NCI-H2227 treated with DMSO at 0.1 percent for 48 hours (cell line): ENCODE data around the gene NUBPL.

Experiments
- DNase-seq: peaks from one replicate; lab custom pipeline; 2025; lab: John Stamatoyannopoulos, UW

Gene NUBPL, protein sequence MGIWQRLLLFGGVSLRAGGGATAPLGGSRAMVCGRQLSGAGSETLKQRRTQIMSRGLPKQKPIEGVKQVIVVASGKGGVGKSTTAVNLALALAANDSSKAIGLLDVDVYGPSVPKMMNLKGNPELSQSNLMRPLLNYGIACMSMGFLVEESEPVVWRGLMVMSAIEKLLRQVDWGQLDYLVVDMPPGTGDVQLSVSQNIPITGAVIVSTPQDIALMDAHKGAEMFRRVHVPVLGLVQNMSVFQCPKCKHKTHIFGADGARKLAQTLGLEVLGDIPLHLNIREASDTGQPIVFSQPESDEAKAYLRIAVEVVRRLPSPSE

DNA sequence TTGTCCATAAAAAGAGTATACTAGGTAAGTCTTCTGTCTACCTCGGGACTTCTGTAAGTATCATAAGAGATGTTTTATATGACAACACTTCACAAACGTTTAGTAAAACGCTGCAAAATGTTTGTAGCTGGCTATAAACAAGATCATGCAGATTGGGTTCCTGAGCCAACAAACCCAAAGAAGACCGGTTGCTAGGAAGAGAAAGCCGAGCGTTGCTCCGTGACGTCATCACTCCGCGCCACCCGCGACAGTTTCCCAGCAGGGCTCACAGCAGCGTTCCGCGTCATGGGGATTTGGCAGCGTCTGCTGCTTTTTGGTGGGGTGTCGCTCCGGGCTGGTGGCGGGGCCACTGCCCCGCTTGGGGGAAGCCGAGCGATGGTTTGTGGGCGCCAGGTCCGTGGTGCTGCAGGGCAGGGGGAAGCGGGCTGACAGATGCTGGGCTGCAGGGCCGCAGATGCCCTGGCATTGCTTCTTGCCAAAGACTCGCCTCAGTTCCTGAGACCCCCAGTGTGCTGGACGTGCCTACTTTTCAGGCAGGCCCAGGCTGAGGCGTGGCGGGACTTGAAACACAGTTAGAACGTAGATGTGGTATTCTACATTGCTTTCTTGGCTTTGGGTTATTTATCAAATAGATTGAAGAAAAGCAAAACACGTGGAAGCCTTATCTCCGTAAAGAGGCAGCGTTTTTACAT, at the start of gene NUBPL:
NUBPL (plus strand) TSS at position 250 of the 692 bp plus-strand sequence; CDS start at position 286, 36 bp downstream.
- DNase-seq, result peak; percentile 93

DNA sequence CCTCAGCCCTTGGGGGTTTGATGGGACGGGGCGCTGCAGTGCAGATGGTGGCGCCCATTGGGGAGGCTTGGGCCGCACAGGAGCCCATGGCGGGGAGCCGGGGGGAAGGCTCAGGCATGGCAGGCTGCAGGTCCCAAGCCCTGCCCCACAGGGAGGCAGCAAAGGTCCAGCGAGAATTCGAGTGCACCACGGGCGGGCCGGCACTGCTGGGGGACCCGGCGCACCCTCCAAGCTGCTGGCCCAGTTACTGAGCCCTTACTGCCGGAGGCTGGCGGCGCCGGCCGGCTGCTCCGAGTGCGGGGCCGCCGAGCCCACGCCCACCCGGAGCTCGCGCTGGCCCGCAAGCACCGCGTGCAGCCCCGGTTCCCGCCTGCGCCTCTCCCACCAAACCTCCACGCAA, 34.1 kb upstream of the NUBPL start:
- no peak for DNase-seq

DNA sequence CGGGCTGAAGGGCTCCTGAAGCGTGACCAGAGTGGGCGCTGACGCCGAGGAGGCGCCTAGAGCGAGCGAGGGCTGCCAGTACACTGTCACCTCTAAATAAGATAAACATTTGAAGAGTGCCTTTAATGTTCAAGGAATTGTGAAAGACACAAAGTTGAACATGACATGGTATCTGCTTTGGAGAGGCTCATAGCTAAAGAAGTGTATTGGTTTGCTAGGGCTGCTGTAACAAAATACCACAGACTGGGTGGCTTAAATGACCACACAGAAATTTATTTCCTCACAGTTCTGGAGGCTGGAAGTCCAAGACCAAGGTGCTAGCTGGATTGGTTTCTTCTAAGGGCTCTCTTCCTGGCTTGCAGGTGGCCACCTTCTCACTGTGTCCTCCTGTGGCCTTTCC, 33.7 kb upstream of the NUBPL start:
- no peak for DNase-seq

DNA sequence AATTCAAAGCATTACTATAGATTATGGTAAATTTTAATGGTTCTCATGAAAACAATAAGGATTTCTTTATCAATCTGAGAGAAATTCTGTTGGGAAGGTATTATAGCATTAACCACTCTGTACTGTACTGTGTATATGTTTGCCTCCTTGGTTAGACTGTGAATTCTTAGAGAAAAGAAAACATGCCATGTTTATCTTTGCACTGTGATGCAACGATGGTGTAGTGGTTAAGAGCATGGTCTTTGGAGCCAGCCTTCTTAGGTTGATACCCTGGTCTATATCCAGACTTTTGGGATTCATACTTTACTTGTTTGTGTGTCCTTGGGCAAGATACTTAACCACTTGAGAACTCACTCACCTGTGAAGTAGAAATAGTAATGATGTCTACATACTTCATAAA, 32.2 kb upstream of the NUBPL start:
- no peak for DNase-seq

DNA sequence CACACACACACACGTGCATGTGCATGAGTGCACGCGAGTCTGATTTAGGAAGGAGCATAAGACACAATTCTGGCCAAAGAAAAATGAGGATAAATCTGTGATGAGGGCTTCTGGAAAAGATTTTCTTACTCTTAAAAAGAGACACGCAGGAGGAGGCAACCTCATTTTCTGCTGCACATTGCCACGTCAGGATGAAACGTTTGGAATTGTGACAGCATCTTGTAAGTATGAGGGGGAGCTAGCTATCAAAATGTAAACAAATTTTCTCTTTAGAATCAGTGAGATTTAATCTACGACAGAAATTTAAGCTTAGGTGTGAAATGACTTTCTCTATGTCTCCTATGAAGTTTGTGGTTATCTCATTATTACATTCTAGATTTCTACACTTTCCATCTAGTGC, 31.1 kb upstream of the NUBPL start:
- DNase-seq, result no peak

- no peak for DNase-seq
These were observed 24.8 kb upstream of the NUBPL start for GRCh38 chr14:31536201-31536960.

- no peak for DNase-seq
These were observed 19.5 kb upstream of the NUBPL start for GRCh38 chr14:31541702-31542101.

DNA sequence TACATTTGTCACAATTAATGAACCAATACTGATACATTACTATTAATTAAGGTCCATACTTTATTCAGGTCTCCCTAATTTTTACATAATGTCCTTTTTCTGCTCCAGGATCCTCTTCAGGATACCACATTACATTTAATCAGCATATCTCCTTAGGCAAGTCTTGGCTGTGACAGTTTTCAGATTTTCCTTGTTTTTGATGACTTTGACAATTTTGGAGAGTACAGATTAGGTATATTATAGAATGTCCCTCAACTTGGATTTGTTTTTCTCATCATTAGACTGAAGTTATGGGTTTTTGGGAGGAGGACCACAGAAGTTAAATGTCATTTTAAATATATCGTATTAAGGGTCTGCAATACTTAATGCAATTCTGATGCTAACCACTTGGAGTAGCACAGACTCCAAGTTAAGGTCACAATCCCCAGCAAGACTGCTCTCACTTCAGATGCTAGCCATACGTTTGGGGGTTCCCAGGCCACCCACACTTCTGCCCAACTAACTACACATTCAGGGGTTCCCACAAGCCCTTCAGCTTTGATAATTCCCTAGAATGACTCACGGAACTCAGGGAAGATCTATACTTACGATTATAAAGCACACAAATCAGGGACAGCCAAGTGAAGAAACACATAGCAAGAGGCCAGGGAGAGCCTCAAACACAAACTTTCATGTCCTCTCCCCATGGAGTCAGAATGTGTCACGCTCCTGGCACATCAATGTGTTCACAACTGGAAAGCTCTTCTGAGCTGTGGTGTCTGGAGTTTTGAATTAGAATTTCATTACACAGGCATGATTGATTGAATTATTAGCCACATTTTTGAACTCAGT, 17.0 kb upstream of the NUBPL start:
- no peak for DNase-seq

DNA sequence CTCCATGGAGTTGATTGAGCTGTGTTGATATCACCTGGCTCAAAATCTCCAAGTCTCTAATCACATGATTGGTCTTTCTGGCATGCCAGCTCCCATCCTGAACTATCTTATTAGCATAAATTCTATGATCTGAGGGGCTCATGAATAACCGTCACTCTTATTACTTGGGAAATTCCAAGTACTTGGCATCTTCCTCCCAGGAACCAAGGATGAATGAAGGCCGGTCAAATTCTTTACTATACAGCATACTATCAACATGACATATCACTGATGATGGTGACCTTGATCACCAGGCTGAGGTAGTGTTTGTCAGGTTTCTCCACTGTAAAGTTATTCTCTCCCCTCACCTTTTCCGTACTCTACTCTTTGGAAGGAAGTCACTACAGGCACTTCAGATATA, 16.4 kb upstream of the NUBPL start:
- DNase-seq, result no peak

DNA sequence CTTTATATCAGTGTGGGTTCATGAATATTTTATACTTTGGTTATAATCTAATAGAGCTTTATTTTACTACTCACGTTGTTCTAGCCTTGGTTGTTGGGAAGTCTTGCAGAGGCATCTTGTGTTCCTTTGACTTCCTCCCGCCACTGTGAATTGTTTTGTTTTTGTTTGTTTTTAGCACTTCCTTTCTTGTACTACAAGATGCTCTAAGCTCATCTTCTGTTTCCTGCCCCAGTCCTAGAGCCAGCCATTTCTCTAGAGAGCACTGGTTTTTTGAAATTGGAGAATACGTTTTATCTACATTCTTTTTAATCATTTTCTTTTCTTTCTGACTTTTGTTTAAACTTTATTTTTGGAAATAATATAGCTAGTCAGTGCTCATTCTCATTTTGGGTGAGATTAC, 15.9 kb upstream of the NUBPL start:
- no peak for DNase-seq

- DNase-seq, result no peak
These were observed 11.4 kb upstream of the NUBPL start for GRCh38 chr14:31549817-31550216.

- DNase-seq, result no peak
These were observed 10.6 kb upstream of the NUBPL start for GRCh38 chr14:31550589-31550988.

GRCh38 chr14:31556191-31556590, 5.0 kb upstream of the NUBPL start:
- no peak for DNase-seq

DNA sequence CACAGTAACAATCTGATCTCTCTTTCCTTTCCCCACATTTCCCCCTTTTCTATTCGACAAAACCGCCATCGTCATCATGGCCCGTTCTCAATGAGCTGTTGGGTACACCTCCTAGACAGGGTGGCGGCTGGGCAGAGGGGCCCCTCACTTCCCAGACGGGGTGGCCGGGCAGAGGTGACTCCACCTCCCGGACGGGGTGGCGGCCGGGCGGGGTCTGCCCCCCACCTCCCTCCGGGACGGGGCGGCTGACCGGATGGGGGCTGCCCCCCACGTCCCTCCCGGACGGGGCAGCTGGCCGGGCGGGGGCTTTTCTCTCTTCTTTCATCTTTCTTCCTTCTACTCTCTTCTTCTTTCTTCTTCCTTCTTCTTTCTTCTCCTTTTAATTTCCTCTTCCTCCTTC, 1.3 kb upstream of the NUBPL start:
- no peak for DNase-seq

DNA sequence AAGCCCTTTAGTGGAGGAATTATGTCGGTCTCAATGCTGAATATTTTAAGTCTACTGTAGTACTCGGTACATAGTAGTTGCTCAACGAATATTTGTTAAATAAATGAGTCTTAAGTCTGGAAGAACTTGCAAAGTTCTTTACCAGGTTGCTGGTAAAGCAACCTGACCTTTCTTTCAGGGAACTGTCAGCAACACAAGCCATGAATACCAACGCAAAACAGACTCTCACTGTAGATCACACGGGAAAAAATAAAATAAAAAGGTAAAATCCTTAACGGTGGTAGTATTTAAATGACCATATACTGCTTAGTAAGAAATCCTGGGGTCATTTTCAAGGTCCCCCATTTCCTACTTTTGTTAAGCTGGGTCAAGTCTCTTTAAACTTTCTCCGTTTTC, 447 bp upstream of the NUBPL start:
- DNase-seq, result no peak

GRCh38 chr14:31564194-31564593, 3.0 kb downstream of the NUBPL start:
- DNase-seq, result no peak

- no peak for DNase-seq
These were observed 5.3 kb downstream of the NUBPL start for GRCh38 chr14:31566456-31566855.

- no peak for DNase-seq
These were observed 6.5 kb downstream of the NUBPL start for GRCh38 chr14:31567655-31568054.

GRCh38 chr14:31568161-31568560, 7.0 kb downstream of the NUBPL start:
- no peak for DNase-seq

DNA sequence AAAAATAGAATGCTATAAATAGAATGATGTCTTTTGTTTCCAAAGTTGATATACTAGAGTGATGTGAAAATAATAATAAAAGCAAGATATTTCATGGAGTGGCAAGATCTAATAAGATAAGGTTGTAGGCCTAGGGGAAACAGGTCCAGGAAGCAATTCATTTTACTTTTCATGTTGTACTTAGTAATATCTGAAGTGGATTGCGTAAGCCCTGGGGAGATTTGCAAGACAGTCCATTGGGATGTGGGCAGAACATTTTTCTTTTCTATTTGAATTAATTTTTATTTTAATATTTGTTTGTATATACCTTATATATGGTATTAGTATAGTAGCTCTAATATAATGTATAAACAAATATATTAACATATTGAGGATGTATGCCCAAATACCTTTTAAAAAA, 7.5 kb downstream of the NUBPL start:
- DNase-seq, result no peak

- DNase-seq, result no peak
These were observed 11.8 kb downstream of the NUBPL start for GRCh38 chr14:31572955-31573354.

DNA sequence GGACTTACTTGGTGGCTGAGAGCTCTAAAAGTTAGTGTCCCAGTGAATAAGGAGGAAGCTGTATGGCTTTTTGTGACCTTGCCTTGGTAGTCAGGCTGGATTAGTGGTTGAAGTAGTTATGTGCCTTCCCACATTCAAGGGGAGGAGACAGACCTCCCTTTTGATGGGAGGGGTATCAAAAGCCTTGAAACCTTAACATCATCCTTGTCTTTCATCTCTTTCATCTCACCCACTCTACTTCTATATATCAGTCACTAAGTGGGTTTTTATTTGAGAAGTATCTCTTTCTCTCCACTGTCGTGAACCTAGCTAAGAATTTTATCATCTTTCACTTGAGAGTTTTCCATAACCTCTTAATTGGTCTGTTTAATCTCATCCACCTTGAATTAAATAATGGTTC, 15.7 kb downstream of the NUBPL start:
- DNase-seq, result no peak
